DMS153 (cell line): Measurements from ENCODE around the gene ADD3.
A peak's percentile ranks its signal among the peaks of the same experiment; 100 is the strongest.

Source experiments
- DNase-seq: peaks from one replicate; lab custom pipeline; 2025; lab: John Stamatoyannopoulos, UW

ADD3 gene

DNA sequence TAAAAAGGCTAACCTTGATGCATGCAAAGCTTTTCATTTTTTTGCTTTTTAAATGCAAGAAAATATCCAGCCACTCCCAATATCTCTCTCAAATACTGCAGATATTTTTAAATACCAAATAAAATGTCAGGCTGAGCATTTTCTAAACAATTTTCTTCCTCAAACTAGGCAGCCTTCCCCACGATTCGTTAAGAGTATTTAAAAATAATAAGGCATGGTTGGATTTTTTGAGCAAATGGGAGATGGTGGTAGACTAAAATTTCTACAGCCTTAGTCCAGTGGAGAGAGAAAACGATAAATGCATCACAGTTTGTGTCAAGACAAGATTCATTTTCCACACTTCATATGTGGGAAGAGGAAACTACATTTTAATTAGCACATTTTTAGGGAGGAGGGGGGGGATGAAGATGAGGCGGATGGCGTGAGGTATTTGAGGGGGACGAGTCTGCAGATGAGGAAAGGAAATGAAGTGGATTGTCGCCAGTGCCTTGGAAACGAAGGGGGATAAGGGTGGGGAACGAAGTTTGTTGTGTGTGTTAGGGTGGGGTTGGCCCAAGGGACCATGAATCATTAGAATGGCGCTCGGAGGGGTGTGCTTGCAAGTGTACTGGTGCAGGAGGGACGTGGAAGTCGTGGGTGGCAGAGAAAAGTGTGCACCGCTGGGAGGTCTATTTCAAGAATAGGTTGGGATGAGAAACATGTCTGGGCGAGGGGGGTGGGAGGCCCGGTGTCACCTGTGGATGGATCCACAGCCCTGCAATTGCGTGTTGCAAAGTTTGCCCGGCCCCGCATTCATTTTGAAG is 1.2 kb upstream of the ADD3 start:
- no peak for DNase-seq

DNA sequence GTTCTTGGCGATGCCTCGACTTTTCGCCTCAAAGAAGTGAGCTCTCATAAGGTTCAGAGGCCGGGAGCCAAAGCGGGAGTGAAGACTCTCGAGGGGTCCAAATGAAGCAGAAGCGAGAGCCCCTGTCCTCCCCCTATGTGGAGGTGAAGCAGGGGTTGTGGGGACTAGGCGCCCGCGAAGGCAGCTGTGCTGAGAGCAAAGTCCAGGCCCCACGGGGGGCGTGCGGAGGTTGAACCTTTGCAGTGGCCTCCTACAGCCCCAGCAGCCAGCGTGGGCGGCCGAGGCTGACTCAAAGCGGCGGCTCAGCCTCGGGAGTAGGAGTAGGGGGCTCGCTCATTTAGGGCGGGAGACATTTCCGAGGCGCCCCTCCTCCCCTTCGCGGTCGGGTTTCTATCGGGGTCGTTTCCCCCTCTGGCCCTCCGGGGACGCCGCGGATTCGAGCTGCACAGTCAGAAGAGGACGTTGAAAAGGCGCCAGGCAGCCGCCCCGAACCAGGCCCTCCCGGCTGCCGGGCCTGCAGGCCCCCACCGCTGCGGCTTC is 553 bp upstream of the ADD3 start:
- no peak for DNase-seq

DNA sequence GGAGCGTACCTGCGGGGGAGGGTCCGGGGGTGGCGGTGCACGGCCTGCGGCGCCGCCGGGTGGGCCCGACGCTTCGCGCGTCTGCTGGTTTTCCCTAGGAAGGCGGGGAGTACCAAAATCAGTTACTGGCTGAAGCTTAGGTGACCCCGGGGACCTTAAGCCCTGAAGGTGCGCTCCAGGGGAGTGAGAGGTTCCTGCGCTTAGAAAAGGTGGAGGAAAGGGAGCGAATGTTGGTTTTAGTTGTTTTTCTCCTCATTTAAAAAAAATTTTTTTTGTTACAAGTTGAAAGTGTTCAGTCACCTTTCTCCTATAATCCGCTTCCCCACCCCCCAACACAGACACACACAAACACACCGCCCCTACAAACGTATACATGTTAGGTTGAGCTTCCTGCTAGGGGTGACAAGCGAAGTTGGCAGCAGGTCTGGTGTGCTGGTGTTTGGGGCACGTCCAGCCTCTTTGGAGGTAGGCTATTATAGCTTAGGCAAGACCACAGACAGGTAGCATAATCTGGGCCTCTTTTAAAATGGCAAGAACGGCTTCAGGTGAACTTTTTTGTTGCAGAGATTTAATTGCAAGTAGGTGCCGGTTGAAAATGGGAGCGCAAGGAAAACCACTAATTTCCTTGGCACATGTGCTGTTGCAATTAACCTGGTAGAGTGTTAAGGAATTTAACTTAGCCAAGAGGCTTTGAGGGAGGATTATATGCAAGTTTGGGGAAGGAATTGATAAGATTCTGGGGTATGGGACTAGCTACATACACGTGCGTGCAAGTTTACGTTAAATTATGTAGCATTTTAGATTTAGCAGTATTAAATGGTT is 945 bp downstream of the ADD3 start:
- DNase-seq, result no peak

DNA sequence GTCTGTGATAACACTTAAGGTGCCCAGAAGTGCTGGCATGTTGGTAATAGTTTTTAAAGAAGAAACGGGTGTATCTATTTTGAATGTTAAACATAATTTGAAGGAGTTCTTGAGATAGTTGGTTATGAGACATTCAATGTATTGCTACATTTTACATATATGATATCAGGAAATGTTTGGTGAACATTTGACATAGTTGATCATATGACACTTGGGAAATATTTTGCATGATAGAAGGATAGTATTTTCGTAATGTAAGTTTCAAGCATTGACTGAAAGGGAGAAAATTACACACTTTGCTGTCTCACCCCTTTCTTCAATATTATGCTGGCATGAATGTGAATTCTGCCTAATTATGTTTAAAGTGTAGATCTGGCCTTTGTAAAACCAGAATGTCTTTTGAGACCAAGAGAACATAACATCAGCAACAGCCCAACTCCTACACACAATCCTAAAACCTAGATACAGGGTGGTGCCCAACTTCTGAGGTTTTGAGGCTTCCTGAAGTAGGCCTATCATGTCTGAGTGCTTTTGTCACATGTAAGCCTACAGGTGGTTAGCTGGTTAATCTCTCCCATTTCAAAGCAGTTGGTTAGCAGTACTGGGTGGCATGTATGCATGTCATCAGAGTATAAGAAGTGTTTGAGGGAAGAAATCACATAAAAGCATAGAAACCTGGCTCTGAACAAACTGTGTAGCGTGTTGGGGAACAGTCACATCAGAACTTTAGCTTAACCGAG is 2.1 kb downstream of the ADD3 start:
- DNase-seq, result no peak

DNA sequence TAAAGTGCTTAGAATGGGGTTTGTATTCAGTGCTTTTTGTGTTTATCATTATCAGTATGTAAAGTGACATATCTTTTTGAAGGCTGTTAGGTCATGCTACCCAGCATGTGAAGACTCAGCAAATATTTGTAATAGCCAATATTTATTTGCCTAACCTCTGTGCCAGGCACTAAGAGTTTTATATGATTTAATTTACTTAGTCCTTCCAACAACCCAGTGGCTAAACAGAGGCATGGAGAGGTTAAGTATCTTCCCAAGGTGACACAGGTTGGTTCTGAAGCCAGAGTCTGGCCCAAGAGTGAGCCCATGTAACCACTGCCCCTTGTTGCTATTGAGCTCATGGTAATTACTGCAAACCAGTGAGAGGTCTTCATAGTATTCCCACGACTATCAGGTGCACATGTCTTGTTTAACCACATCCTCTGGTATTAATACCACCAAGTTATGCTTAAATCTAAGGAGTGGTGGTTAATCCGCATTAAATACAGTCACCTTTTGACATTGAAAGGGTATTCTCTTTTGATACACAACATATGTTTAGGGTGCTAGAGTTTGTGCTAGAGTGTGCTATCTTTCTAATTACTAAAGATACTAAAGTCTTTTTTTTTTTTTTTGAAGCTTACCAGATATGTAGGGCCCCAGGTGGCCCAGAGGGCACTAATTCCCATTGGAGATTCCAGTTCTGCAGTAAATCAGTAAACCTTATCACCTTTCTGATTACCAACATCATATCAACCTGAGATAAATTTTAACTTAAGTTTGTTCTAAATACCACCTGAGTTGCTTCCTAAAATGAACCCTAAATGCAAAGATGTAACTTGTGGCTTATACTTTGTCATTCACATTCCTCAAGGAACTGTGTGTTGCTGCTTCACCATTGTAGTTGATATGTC is 2.9 kb downstream of the ADD3 start:
- no peak for DNase-seq

DNA sequence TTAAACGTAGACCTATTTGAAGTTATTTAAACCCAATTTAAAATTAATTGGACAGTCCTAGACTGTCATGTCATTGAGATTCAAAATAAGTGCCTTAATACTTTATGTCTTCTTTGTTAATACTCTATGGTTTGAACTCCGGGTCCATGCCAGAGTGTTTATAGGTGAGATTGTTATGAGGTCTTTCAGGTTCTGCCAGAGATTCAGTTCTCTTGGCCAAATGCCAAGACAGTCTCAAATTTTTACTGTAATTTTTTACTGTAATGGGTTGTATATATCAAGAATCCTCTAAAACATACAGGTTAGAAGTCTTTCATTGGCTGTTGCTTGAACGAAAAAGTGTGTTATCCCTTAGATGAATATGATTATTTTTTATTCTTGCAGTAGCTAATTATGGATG is 3.9 kb downstream of the ADD3 start:
- no peak for DNase-seq

DNA sequence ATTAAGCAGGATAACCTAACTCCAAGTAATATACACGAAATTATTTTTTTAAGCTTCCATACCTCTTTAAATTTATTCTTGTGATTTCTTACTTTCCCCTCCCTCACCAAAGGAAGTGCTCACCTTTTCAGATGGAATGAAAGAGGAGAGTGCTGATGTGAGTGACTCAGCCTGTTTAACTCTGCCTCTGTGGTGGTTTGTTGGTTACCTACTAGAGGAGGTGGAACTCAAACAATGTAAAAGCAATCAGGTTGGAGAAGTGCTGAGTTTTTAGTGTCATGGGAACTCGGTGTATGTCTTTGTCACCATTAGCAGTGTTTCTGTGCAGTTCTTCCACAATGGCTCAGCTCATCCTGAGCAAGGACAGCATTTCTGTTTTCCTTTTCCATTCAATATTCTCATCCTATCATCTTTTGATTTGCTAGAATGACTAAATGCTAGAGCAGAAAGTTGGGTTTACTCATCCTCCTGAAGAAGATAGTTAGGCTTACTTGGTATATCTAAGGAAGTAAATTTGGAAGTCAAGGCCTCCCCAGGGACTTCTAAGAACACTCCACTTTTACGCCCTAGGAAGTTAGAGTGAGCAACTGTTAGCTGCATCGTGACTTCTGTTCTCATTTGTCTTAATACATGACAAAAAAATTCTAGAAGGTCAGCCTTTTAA is 6.0 kb downstream of the ADD3 start:
- peak; percentile 4 for DNase-seq

DNA sequence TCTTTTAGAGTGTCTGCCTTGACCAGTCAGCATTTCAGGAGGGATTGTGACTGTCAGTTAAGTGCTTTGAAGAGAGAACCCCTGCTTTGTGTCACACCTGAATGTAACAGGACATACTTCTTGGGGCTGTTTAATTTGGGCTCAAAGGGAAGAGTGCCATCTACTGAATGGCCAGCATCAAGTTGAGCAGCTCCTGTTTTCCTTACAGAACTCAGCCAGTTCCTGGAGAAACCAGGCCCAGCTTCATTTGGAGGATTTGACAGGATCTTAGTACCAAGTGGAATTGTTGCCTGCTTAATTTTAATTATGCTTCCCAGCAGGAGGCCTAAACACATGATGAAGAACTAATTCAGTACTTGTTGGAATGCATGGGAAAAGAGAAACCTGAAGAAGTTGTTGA is 8.3 kb downstream of the ADD3 start:
- DNase-seq, result no peak

DNA sequence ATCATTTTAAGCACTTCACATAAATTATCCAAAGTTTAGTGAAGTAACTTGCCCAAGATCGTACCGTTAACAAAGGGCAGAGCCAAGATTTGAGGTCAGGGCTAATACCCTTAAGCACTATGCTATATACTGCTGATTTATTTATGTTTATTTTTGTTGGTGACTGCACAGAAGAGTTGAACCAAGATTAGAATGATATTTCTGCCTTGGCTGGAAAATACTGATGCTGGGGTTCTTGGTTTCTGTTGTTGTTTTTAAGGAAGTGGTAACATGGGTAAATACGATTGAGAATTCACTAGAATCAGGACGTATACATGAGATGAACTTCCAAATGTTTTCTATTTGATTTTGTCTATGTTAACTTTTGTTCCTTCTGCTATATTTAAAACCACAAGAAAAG is 9.3 kb downstream of the ADD3 start:
- DNase-seq, result no peak

DNA sequence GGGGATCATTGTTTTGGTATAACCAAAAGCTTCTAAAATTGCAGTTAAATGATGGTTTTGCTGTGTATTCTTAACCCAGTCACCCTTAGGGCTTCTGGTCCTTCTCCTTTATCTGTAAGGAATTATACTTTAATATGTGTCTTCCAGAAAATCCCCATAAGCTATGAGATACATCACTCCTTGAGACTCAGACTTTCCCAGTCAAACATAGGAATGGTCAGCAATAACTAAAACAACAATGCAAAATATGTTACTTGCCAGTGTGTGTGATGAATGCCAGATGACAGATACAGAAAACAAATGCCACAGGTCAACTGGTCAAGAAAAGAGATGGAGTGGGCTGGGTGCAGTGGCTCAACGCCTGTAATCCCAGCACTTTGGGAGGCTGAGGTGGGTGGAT is 10.1 kb downstream of the ADD3 start:
- no peak for DNase-seq

DNA sequence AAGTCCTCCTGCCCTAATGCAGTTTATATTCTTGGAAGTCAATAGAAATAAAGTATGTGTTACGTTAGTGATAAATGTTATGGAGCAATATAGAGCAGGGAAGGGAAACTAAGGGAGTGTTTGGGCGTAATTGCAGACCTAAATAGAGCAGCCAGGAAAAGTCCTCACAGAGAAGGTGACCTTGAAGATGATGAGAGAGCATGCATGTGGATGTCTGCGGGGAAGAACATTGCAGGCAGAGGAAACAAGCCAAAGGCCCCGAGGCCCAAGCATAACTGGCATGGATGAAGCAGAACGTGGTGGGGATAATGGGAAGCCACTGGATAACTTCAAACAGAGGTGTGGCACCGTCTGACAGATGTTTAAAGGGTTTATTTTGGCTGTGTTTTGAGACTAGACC is 12.5 kb downstream of the ADD3 start:
- no peak for DNase-seq

DNA sequence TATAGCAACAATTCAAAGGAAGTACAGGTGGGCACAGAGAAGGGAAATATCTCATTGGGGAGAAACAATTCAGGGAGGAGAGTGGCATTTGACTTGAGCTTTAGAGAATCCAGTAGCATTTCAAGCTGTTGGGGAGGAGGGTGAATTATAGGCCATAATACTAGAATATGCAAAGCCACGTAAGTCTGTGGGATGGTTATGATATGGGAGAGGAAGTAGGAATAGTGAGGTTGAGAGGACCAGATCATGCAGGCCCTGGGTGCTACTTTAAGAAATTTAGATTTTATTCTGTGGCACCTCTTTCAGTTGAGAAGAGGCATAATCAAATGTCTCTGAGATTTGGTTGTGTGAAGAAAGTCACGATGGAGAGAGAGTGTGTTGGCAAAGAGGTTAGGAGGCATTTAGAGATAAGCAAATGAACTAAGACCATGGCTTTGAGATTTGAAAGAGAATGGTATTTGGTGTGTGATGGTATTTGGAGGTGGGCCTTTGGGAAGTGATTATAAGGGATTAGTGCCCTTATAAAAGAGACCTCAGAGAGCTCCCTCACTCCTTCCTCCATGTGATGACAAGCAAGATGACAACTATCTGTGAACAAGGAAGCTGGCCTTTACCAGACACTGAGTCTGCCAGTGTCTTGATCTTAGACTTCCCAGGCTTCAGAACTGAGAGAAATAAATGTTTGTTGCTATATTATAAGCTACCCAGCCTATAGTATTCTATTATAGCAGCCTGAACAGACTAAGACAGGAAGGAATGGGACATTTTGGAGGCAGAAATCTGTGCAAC is 15.1 kb downstream of the ADD3 start:
- no peak for DNase-seq

DNA sequence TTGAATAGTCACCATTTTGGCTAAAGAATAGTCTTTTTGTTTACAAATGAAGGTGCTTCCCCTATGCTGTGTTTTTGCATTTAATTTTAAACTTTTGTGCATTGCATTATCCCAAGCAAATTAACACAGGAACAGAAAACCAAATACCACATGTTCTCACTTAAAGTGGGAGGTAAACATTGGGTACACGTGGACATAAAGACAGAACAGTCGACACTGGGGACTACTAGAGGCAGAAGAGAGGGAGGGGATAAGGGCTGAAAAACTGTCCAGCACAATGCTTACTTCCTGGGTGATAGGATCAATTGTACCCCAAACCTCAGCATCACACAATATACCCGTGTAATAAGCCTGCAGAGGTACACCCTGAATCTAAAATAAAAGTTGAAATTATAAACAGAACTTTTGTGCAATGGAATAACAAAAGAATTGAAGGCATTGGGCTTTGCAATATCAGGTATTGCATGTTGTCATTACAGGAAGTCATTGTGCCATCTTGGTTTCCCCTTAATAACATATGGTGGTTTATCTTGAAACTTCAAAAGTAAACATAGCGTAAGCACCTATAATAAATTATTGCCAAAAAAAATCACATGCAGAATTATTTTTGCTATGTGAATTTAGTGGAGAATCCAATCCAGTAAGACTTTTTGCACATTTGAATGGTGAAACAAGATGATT is 16.1 kb downstream of the ADD3 start:
- no peak for DNase-seq

DNA sequence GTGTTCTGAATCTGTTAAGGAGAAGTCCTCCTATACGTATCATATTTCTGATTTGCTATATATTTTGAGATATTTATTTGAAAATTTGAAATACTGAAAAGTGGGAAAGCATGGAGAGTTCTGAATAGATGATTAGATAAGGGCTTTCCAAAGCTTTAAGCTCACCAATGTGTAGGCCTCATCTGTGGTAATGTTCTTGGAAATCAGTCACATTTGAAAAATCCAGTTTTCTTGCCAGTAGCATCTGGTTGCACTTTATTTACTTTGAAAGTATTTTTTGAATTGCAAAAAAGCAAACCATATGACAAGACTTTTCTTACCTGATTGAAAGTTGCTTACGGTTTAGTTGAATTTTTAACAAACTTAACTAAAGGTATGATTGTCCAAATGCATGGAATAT is 21.7 kb downstream of the ADD3 start:
- no peak for DNase-seq

DNA sequence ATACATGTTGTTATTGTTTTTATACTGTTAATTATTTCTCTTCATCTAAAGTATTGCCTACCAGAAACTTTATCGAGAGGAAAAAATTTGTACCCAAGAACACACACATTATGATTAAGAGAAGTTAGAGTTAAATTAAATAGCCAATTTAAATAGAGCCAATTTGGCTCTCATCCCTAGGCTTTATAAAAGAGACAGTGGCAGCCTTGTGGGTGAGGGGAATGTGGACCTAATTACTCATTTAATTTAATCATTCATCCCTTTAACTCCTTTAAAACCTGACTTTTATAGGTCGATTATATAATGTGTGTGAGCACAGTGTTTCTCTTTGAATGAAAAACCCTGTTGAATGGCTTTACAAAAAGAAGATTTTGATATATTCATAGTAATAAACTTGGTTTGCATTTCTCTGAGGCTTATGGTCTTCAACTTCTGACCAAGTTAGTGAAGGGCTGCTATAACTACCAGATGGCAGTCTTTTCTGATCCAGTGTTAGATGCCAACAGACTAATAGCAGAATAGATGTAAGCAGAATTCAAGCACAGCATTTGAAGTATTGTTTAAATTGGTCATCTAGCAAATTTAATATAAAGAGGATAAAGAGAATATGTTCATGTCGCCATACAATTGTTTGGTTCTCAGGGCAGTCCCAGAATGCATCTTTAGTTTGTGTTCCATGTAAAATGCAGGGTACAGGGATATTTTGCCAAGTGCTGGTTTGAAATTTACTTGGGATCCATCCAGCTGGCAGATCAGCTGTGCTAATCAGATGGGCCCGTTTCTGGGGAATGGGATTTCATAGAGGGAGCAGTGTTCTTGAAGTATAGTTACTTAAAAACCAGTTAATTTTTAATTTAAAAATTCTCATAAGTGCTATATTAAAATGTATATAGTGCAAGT is 25.3 kb downstream of the ADD3 start:
- no peak for DNase-seq

DNA sequence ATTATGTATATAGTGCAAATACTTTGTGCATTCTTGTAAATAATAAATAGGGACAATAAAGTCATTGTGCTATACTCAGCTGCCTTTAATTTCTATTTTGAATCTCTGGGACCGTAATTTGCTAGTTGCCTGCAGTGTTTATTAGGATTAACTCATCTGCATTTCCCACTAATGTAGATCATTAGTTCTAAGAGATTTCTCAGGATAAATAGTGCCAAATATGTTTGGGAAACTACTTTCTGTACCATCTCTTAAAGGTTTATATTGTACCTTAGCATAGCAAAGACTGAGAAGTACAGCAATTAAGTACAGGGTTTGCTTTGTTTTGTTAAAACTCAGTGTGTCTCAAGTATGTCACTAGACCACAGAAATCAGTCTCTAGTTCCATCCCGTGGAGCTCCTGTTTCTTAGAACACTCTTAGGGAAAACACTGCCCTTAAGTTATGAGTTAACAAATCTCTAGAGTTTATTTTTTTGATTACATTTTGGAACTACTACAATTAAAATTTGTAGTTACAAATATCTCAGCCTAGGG is 26.0 kb downstream of the ADD3 start:
- DNase-seq, result no peak

DNA sequence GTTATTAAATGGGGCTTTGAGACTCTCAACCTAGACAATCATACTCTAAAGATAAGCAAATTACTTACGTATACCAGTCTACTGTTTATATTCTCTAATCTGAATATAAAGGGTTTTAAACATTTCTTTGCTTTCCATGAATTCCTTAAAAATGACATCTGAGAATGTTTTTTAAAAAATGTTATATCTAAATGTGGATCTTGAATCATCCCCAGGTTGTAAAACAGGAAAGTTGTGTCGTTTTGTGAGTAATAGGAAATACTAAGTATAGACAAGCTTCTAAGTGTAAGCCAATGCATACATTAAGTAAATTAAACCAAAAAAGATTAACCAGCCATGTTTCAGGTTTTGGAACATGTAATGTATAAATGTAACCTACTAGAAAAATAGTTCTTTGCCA is 26.8 kb downstream of the ADD3 start:
- no peak for DNase-seq
